ENCODE data around the gene FYN. TPM values are rescaled to one million over a fixed set of nuclear protein-coding genes. Genes with fewer than 3 reads are reported as not detected.

FYN gene
- total RNA-seq, 2 experiments from 2014 or later, result 266 to 323 TPM

DNA sequence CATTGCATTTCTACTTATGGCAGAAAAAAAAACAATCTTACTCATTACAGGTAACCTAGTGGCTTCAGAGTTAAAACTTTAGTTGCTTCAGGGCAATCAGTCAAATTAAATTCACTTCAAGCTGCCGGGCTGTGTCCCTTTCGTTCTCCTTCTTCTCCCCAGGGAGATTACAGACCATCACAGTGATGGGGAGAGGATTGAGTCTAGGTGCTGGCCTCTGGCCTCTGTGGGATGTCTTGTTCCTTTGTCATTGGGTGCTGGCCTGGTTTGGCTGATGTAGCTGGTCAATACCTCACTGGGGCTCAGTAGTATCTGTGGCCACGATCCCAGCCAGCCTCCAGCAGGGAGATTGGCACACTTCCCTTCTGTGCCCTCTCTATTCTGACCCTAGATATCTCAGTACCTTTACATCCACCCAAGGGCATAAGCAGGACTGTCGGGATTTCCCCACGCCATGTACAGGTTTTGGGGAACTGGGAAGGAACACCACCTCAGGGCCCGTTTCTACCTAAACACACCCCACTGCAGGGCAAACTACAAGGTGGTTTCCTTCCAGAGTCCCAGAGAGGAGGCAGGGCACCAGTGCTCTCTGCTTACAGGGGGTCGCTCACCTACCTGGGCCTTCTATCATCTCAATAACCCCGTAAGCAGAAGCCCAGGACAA is 15.4 kb downstream of the FYN start:
- Mint-ChIP-seq H3K27me3 (no peaks in the 10 kb centered on the region), H3K27ac (peak overlapping the region; percentile 60), H3K4me1 (peaks cover 83% of the 10 kb centered on the region), H3K36me3 (peaks cover 22% of the 10 kb centered on the region), H3K9me3 (ENCODE audit: low read depth) (no peaks in the 10 kb centered on the region), H3K4me3 (no peak overlapping the region)
- CTCF ChIA-PET, result interaction anchor here (1.2 to 1.6 kb wide), 3 partner anchors 12 to 54 kb away, joined by 3 read pairs; no protein-coding TSS in a partner anchor
- ATAC-seq (peak; percentile 21), DNase-seq (no peak)

DNA sequence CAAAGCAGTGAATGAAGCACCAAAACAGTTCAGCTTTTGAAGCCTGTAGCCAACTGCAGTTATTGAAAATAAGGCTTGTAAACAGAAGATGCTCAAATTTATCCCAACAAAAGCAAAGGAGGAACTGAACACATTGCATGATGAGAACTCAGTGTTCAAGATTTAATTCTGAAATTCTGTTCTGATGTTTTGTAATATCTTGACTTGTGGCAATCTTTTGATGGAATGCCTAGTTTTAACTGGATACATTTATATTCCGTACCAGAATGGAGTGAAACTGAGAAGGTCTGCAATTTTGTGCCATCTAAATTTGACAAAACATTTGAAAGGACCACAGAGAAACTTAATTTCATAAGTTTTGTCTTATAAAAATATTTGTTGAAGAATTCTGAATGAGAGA is 17.5 kb downstream of the FYN start:
- Mint-ChIP-seq H3K27me3 (no peaks in the 10 kb centered on the region), H3K27ac (no peak overlapping the region), H3K9me3 (ENCODE audit: low read depth) (no peaks in the 10 kb centered on the region), H3K36me3 (peaks cover 15% of the 10 kb centered on the region), H3K4me3 (no peak overlapping the region), H3K4me1 (peaks cover 80% of the 10 kb centered on the region)
- ATAC-seq (no peak), DNase-seq (no peak)
- CTCF ChIA-PET, result interaction anchor here (2.0 kb wide), 1 partner anchor 12 kb away, joined by 4 read pairs; no protein-coding TSS in a partner anchor

GRCh38 chr6:111854683-111855082 is 18.6 kb downstream of the FYN start:
- Mint-ChIP-seq H3K9me3 (ENCODE audit: low read depth) (no peaks in the 10 kb centered on the region), H3K27me3 (no peaks in the 10 kb centered on the region), H3K27ac (no peak overlapping the region), H3K4me1 (peaks cover 81% of the 10 kb centered on the region), H3K4me3 (no peak overlapping the region), H3K36me3 (peaks cover 14% of the 10 kb centered on the region)
- DNase-seq (no peak), ATAC-seq (no peak)
- CTCF ChIA-PET, result interaction anchor here (2.0 kb wide), 2 partner anchors 9 to 11 kb away, joined by 4 read pairs; no protein-coding TSS in a partner anchor

DNA sequence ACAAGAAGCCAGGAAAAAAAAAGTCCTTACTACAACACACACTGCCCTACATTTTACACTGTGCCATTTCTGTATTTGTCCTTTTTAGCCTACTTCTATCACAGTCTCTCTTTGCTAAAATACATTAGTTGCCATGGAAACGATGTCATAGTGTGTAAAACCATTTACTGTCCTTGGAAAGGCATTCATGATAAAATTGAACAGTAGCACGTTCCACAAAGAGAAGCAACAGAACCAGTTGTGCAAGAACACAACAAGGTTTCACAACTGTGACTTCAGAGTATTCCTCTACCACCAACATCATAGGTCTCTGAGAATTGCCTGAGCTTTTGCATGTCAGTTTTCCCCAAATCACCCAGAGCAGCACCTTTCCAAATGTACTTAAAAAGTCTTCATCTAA is 20.5 kb downstream of the FYN start:
- Mint-ChIP-seq H3K36me3 (peaks cover 14% of the 10 kb centered on the region), H3K4me1 (peaks cover 78% of the 10 kb centered on the region), H3K9me3 (ENCODE audit: low read depth) (no peaks in the 10 kb centered on the region), H3K27ac (no peak overlapping the region), H3K4me3 (no peak overlapping the region), H3K27me3 (no peaks in the 10 kb centered on the region)
- ATAC-seq (no peak), DNase-seq (no peak)
- CTCF ChIA-PET, result interaction anchor here (1.0 kb wide), 1 partner anchor 9 kb away, joined by 3 read pairs; no protein-coding TSS in a partner anchor

DNA sequence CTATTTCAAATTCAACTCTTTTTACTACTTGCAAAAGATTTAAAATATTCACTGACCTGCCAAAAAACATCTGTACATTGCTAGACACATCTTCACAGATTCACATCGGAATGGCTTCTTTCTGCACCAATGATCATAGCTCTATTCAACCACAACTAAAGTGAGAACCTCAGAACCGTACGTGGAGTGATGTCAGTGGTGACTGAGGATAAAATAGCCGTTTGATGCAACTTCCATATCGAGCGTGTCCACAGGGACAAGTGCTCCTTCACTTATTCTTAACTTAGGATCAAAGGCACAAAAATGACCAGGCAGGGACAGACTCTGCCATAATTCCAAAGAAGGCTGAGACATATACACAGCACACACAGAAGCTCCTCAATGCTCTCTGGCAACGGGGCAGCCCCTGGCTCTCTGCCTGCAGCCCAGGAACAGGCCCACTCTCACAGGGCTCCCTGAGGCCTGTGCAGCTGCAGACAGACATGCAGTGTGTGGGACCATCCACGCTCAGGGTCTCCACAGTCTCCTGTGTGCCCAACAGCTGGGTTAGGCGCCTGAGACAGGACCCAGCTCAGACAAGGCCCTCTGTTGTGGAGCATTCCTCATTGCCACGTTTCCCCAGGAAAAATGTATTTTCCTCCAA is 22.8 kb downstream of the FYN start:
- H3K27ac Mint-ChIP-seq, result peak overlapping the region; percentile 78
- peak overlapping the region; percentile 8 for H3K4me3 Mint-ChIP-seq
- H3K27me3 Mint-ChIP-seq, result no peaks in the 10 kb centered on the region
- H3K4me1 Mint-ChIP-seq, result peaks cover 82% of the 10 kb centered on the region
- DNase-seq, result no peak
- H3K36me3 Mint-ChIP-seq, result peaks cover 22% of the 10 kb centered on the region
- CTCF ChIA-PET, result interaction anchor here (0.8 to 2.7 kb wide), 10 partner anchors 10 to 192 kb away, joined by 3 to 9 read pairs (median 3); no protein-coding TSS in a partner anchor
- ATAC-seq, result peak; percentile 32
- H3K9me3 Mint-ChIP-seq (ENCODE audit: low read depth), result no peaks in the 10 kb centered on the region

DNA sequence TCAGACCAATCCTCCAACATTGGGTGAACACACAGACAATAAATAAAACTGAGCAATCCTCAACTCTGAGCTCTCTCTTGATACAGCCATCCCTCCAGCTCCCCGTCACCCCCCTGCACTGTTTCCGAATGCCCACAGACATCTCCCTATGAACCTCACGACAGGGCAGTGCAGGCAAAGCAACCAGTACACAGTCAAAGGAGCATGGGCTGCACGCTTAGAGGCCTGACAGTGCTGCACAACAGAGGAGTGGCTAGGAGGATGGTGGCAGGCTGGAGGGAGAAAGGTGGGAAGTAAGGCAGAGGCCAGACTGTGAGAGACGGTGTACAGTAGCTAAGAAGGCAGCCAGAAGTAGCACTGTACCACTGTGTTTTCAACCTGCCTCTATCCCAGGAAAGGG is 24.0 kb downstream of the FYN start:
- ATAC-seq (no peak), DNase-seq (no peak)
- Mint-ChIP-seq H3K27ac (peak overlapping the region; percentile 9), H3K27me3 (no peaks in the 10 kb centered on the region), H3K36me3 (peaks cover 21% of the 10 kb centered on the region), H3K4me3 (no peak overlapping the region), H3K4me1 (peaks cover 89% of the 10 kb centered on the region), H3K9me3 (ENCODE audit: low read depth) (no peaks in the 10 kb centered on the region)
- CTCF ChIA-PET, result interaction anchor here (2.7 kb wide), 1 partner anchor 19 kb away, joined by 9 read pairs; no protein-coding TSS in a partner anchor

- CTCF ChIA-PET, result interaction anchor here (1.4 kb wide), 1 partner anchor 22 kb away, joined by 4 read pairs; no protein-coding TSS in a partner anchor
- Mint-ChIP-seq H3K4me1 (peaks cover 85% of the 10 kb centered on the region), H3K9me3 (ENCODE audit: low read depth) (no peaks in the 10 kb centered on the region), H3K36me3 (peaks cover 15% of the 10 kb centered on the region), H3K27me3 (no peaks in the 10 kb centered on the region), H3K4me3 (no peak overlapping the region), H3K27ac (peak overlapping the region; percentile 53)
- DNase-seq (no peak), ATAC-seq (no peak)
Measured at GRCh38 chr6:111848262-111848812, 24.9 kb downstream of the FYN start.

- Mint-ChIP-seq H3K36me3 (peaks cover 14% of the 10 kb centered on the region), H3K27me3 (no peaks in the 10 kb centered on the region), H3K9me3 (ENCODE audit: low read depth) (no peaks in the 10 kb centered on the region), H3K4me1 (peaks cover 71% of the 10 kb centered on the region), H3K4me3 (peak overlapping the region; percentile 34), H3K27ac (no peak overlapping the region)
- DNase-seq (no peak), ATAC-seq (peak; percentile 14)
- CTCF ChIA-PET, result interaction anchor here (1.1 to 1.4 kb wide), 3 partner anchors 13 to 77 kb away, joined by 3 to 4 read pairs (median 3); no protein-coding TSS in a partner anchor
Measured at GRCh38 chr6:111846492-111847409, 26.5 kb downstream of the FYN start.

DNA sequence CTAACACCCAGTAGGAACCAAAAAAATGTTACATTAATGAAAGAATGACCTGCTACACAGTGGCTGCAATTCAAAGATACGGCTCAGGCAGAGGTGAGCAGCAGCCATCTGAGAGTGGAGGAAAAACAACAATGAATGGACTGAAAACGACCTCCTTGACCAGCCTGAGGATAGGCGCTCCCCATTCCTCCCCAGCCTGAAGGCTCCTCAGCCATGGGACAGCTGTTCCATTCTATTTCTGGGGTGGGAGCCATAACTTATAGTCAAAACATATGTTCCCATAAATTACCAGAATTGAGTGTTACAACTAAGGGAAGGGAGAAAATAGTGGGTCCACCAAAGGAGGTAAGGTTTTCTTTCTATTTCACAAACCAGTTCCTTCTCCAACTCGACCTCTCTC is 27.2 kb downstream of the FYN start:
- Mint-ChIP-seq H3K4me3 (peak overlapping the region; percentile 34), H3K9me3 (ENCODE audit: low read depth) (no peaks in the 10 kb centered on the region), H3K27ac (no peak overlapping the region), H3K27me3 (no peaks in the 10 kb centered on the region), H3K4me1 (peaks cover 66% of the 10 kb centered on the region), H3K36me3 (peaks cover 17% of the 10 kb centered on the region)
- no peak for ATAC-seq
- CTCF ChIA-PET, result interaction anchor here (0.8 to 1.5 kb wide), 5 partner anchors 13 to 136 kb away, joined by 3 to 6 read pairs (median 4); no protein-coding TSS in a partner anchor
- no peak for DNase-seq

GRCh38 chr6:111845441-111845871 is 27.8 kb downstream of the FYN start:
- H3K36me3 Mint-ChIP-seq, result peaks cover 17% of the 10 kb centered on the region
- DNase-seq, result no peak
- ATAC-seq, result no peak
- CTCF ChIA-PET, result interaction anchor here (0.8 to 2.3 kb wide), 7 partner anchors 12 to 135 kb away, joined by 3 to 12 read pairs (median 4); no protein-coding TSS in a partner anchor
- H3K27ac Mint-ChIP-seq, result no peak overlapping the region
- peak overlapping the region; percentile 67 for H3K4me3 Mint-ChIP-seq
- no peaks in the 10 kb centered on the region for H3K27me3 Mint-ChIP-seq
- H3K9me3 Mint-ChIP-seq (ENCODE audit: low read depth), result no peaks in the 10 kb centered on the region
- peaks cover 59% of the 10 kb centered on the region for H3K4me1 Mint-ChIP-seq

DNA sequence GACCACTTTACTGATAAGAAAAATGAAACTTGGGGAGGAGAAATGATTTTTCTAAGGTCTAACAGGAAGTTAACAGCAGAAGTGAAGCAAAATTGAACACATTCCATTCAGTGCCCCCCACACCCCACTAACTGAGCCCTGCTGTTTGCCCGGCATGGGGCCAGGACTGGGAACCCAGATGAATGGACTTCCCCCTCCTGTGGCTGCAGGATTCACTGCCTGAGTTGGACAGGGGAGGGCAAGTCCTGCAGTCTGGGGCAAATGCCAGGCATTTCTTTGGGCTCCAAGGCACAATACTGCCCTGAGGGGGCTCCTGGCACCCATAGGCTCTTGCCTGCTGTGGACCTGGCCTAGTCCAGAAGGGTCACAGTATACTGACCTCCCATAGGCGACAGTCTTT is 28.3 kb downstream of the FYN start:
- Mint-ChIP-seq H3K27ac (no peak overlapping the region), H3K9me3 (ENCODE audit: low read depth) (no peaks in the 10 kb centered on the region), H3K36me3 (peaks cover 17% of the 10 kb centered on the region), H3K4me1 (peaks cover 59% of the 10 kb centered on the region), H3K4me3 (peak overlapping the region; percentile 67), H3K27me3 (no peaks in the 10 kb centered on the region)
- CTCF ChIA-PET, result interaction anchor here (0.8 to 2.3 kb wide), 9 partner anchors 17 to 135 kb away, joined by 3 to 12 read pairs (median 4); partner anchors contain the start of gene FYN
- DNase-seq (no peak), ATAC-seq (peak; percentile 11)

DNA sequence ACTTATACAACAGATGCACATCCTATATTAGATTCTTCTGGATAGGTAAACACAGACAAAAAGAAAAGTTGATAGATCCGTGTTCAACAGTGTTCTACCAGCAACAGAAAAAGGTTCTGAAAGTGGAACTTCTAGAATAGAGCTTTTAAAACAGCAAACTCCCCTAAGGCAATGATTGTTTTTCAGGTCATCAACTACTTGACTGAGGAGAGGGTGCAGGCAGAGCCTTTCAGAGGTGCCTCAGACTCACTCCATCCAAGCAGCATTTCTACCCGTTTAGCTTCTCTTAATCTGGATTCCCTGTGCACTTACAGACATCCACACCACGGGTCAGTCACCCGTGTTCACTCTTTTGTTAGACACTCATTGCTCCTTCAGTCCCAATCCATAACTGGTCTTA is 28.9 kb downstream of the FYN start:
- H3K9me3 Mint-ChIP-seq (ENCODE audit: low read depth), result no peaks in the 10 kb centered on the region
- peaks cover 60% of the 10 kb centered on the region for H3K4me1 Mint-ChIP-seq
- ATAC-seq, result no peak
- H3K27ac Mint-ChIP-seq, result no peak overlapping the region
- peaks cover 17% of the 10 kb centered on the region for H3K36me3 Mint-ChIP-seq
- CTCF ChIA-PET, result interaction anchor here (0.7 to 2.3 kb wide), 22 partner anchors 9 to 199 kb away, joined by 3 to 12 read pairs (median 4); partner anchors contain the start of gene FYN
- H3K4me3 Mint-ChIP-seq, result peak overlapping the region; percentile 67
- DNase-seq, result no peak
- no peaks in the 10 kb centered on the region for H3K27me3 Mint-ChIP-seq

Data from activated CD8-positive, alpha-beta memory T cell treated with anti-CD3 and anti-CD28 coated beads, Interleukin-2, amount 10 ng/mL, durations not matched to agents 7 days and 5 days (primary cell).